ENCODE data around the gene NFYA.

NFYA gene

GRCh38 chr6:41072836-41073202 lies at the start of gene NFYA:
Gene NFYA (plus strand): TSS chr6:41072974. CDS start chr6:41079090, 6,116 bp downstream.
- DNase-seq (ENCODE audit: low spot score): peak; percentile 98

DNA sequence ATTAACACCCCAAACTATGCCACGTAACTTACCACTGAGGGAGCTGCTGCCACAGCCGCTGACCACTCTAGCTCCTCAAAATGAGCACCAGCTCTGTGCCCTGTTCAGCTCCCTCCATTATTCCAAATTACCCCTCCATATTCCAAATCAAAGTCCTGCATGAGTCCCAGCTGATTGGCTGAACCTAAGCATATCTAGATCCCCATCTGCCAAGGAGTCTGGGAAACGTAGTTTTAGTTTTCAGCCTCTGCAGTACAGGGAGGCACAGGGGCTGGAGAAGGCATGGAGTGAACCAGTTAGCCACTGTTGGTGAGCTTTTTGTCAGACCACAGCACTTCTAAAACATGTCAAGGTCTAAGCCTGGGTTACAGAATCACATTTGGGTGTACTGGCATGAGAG lies 49.7 kb upstream of the NFYA start:
- no peak for DNase-seq (ENCODE audit: low spot score)

- no peak for DNase-seq (ENCODE audit: low spot score)
These were observed 46.7 kb upstream of the NFYA start for GRCh38 chr6:41025966-41026530.

DNA sequence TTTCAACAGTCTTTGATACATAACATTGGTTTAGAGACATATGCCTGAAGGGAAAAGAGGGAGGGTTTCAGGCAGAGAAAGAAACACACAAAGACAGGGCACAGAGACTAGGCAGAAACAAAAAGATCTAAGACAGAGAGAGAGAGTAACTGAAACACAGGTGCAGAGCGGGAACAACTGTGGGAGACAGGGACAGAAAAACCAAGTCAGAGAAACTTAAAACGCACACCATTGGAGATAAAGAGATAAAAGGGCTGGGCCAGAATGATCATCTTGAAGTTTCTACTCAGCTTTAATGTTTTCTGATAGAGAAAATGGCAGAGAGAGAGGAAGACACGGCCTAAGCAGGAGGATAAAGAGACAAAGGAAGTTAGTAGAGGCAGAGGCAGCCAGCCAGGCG lies 45.5 kb upstream of the NFYA start:
- no peak for DNase-seq (ENCODE audit: low spot score)

GRCh38 chr6:41027799-41028560 lies 44.8 kb upstream of the NFYA start:
- DNase-seq (ENCODE audit: low spot score): peak; percentile 84

- DNase-seq (ENCODE audit: low spot score): no peak
These were observed 44.0 kb upstream of the NFYA start for GRCh38 chr6:41028561-41029412.

- no peak for DNase-seq (ENCODE audit: low spot score)
These were observed 39.9 kb upstream of the NFYA start for GRCh38 chr6:41032830-41033229.

- DNase-seq (ENCODE audit: low spot score): no peak
These were observed 39.0 kb upstream of the NFYA start for GRCh38 chr6:41033776-41034175.

DNA sequence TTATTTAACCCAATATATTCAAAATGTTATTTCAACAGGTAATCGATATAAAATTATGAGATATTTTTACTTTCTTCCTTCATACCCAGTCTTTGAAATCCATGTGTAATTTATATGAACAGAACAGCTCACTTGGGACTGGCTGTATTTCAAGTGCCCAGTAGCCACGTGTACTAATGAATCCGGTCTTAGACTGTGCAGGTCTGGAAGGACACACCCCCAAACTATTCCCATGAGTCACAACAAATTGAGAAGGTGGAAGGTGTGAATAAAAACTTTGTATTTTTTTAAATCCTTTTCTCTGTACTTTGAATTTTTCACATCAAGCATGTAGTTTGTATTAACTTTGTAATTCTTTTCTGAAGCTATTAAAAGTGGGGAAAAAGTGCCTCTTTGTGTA lies 36.6 kb upstream of the NFYA start:
- no peak for DNase-seq (ENCODE audit: low spot score)

- DNase-seq (ENCODE audit: low spot score): no peak
These were observed 36.2 kb upstream of the NFYA start for GRCh38 chr6:41036601-41037000.

DNA sequence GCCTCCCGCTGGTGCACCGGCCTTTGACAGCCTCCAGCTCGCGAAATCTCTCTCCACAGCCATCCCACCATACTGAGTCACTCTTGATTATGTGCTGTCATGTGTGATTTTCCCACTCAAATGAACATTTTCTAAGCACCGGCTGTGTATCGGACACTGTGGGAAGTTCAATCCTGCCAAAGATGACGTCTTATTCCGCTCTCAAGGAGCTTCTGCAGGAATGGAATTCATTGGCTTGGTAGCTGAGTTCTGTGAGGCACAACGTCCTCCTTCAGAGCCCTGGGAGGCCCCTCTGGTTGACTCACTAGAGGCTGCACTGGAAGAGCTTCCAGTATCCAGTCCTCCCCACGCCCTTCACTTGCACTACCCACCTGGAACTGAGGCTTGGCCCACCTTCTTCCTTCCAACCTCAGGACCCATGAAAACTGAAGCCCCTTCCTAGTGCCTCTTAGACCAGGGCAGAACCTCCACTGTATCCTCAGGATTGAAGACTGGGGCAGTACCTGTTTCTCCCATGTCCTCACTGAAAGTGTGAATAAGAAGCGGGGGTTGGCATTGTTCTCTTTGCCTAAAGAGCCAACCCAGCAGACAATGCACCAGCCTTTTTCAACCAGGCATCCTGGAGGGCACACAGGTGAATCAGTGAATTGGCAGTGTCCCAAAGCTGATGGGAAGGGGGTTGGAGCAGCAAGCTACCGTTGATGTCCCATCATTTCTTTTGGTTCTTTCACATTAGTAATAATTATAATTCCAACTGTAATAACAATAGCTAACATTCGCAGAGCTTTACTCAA lies 35.5 kb upstream of the NFYA start:
- DNase-seq (ENCODE audit: low spot score): no peak

DNA sequence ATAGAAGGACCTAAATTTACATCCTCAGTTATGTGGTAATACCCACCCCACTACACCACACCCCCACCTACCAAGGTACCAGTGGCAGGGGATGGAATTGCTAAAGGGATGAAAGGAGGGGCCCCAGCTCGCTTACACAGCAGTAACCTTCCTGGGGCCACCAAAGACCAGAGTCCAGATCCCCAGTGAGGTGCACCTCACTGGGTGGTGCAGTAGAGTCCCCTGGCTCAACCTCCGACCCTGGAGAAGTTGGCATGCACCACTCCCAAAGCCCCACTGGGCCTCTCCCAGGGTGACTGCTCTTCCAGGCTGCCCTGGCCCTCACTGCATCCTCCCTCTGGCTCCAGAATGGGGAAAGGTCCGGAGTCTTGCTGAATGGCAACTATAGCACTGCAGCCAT lies 34.6 kb upstream of the NFYA start:
- no peak for DNase-seq (ENCODE audit: low spot score)

GRCh38 chr6:41039060-41039998 lies 33.4 kb upstream of the NFYA start, which contains the start of gene UNC5CL:
Gene UNC5CL (minus strand): TSS chr6:41039221. CDS start chr6:41035074, 4,147 bp downstream.
- peak; percentile 50 for DNase-seq (ENCODE audit: low spot score)

- no peak for DNase-seq (ENCODE audit: low spot score)
These were observed 32.5 kb upstream of the NFYA start for GRCh38 chr6:41040101-41040939.

- DNase-seq (ENCODE audit: low spot score): no peak
These were observed 31.7 kb upstream of the NFYA start for GRCh38 chr6:41040940-41041536.

- DNase-seq (ENCODE audit: low spot score): no peak
These were observed 30.3 kb upstream of the NFYA start, which contains the start of gene TSPO2 for GRCh38 chr6:41042226-41043055. Gene TSPO2 (plus strand): TSS chr6:41042467. CDS start chr6:41042986, 519 bp downstream.

GRCh38 chr6:41043151-41043550 lies 29.6 kb upstream of the NFYA start:
- DNase-seq (ENCODE audit: low spot score): no peak

DNA sequence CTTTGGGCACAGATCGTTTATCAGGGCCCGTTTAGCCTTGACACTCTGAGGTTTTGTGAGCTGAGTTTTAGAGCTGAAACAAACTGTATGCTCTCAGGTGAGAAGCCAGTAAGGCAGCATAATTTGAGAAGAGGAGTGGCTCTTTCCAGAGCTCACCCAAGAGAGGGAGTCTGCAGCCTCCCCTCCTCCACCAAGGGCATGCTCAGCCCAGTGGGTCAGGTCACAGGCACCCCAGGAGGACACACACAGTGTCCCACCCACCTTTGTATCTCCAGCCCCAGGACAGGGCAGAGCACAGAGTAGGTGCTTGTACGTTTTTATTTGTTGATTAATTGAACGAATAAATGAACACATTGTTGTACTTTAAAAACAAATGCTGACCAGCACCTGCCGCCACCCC lies 27.1 kb upstream of the NFYA start:
- no peak for DNase-seq (ENCODE audit: low spot score)

GRCh38 chr6:41046084-41046483 lies 26.7 kb upstream of the NFYA start:
- DNase-seq (ENCODE audit: low spot score): no peak
